ENCODE results near the gene PHKA2. TPM values are rescaled to one million over a fixed set of nuclear protein-coding genes. Genes with fewer than 3 reads are reported as not detected.

The PHKA2 gene
- 10.7 and 17.3 TPM in 2 replicates for total RNA-seq (ENCODE audit: low replicate concordance)

GRCh38 chrX:18983666-18984380 is at the start of gene PHKA2:
TSS of gene PHKA2 (minus strand) at chrX:18984114. CDS start at chrX:18983932, 182 bp downstream.

Other genes with a start within 250 kb of the PHKA2 start
- not detected in 2 replicates for gene ADGRG2, start 138.4 kb upstream of the PHKA2 start, total RNA-seq (ENCODE audit: low replicate concordance)

Data from smooth muscle cell of the coronary artery (primary cell).